ENCODE results near the gene ADGRG7.
"Not testable (repeated sequence)": the region's sequence is repeated elsewhere in the genome, so short reads cannot be mapped to it uniquely, and the experiment has no call there.

Gene ADGRG7

DNA sequence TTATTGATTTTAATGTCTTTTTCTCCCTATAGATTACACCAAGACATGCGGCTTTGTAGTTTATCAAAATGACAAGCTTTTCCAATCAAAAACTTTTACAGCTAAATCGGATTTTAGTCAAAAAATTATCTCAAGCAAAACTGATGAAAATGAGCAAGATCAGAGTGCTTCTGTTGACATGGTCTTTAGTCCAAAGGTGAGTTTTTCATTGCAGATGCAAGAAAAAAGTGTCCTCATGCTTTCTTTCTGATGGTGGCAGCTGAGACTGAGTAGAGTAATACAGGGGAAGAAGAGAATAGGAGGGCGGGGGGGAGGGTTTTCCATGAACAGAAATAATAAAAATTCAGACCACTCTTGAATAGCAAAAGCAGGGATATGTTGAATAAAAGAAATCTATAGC lies 36.5 kb downstream of the ADGRG7 start:
- no peak for DNase-seq (ENCODE audit: low read depth, low spot score)

DNA sequence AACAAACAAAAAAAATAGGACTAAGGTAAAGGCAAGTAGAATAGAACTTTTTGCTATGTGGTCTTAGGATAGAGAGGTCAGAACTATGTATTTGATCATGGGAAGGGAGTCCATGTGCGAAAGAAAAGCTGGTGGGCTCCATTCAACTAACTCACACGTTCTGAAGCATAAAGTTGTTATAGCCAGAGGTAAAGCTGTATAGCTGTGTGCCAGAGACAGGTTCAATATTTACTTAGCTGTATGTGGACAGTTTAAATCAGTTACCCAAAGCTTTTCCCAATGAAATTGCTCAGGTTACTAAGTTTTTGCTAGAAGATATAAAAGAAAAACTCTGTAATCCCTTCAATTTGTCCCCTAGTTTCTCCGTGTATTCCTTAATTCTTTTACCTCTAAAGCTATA lies 37.8 kb downstream of the ADGRG7 start:
- DNase-seq (ENCODE audit: low read depth, low spot score), result no peak

DNA sequence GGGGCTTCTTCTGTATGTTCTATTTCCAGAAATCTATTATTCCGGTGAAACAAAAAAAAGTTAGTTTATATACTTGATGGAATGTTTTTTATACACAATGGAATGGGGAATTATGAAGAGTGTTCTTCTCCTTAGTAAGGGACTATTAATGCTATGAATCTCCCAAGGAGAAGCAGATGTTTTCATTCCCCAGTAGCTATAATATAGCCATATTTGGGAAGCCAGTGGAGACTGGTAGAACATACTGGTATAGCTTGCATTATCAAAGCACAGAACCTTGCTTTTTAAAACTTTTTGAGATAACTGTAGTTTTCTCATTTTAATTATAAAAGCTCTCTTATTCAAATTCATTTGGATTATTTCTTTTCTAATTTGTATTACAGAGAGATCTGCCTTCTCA lies 38.3 kb downstream of the ADGRG7 start:
- DNase-seq (ENCODE audit: low read depth, low spot score), result no peak

DNA sequence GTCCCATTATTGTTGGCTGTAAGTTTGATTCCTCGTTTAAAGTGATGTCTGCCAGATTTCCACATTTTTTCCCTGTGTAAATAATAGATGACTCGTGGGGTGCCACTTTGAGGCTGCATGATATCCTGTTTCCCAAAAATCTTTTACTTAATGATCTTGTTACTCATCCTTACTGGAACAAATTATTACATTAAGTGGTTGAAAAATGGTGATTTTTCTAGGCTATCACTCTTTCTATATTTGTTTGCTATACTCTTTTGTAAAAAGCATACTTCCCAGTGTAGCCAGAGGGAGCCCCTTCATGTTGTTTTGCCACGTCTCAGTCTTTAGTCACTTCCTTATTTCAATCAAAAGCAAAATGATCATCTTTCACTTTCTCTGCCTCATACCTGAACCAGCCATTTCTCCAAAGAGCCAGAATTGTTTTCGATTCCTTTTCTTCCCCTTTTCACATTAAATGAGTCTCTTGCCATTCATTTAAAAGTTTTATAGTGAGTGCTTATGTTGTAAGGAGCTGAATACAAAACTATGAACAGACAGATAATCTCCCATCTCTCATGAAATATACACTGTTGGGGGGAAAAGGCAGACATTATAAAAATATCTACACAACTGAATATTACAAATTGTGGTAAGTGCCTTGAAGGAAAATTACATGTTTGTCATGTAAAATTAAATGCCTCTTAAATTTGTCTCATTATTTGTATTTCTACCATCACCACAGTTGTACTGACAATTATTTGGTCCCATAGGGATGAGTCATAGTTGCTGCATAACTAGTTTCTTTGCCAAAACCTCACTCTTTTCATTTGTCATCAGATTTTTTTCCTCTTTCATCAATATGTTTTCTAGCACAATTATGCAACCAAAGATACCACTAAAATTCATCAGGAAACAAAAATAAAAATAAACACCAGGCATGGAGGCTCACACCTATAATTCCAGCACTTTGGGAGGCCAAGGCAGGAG lies 41.5 kb downstream of the ADGRG7 start:
- DNase-seq (ENCODE audit: low read depth, low spot score), result peak; percentile 45

DNA sequence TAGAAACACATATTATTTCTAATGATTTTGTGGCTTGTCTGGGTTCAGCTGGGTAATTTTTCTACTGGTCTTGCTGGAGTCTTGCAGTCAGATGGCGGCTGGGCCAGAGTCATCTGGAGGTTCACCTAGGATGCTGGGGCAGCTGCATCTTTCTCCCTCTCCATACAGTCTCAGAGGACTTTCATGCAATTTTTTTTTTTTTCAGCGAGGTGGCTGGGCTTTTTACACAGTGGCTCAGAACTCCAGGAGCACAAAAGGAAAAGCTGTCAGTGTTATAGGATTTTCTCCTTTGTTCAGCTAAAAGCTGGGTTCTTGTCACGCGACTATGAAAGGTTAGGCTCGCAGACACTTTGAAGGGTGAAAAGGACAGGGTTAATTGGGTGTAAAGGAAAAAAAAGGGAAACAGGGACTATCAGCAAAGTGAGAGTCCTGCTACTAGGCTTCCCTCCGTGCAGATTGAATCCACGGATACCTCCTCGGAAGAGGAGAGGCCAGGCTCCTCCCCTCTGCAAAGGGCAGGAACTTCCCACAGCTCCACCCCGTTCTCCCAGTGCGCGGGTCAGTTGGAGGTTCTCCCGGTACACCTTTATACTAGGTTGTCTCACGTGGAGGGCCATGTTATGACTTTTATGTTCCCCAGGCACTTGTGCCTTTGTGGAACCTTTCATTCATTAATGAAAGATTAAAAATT lies 44.3 kb downstream of the ADGRG7 start:
- DNase-seq (ENCODE audit: low read depth, low spot score), result no peak

DNA sequence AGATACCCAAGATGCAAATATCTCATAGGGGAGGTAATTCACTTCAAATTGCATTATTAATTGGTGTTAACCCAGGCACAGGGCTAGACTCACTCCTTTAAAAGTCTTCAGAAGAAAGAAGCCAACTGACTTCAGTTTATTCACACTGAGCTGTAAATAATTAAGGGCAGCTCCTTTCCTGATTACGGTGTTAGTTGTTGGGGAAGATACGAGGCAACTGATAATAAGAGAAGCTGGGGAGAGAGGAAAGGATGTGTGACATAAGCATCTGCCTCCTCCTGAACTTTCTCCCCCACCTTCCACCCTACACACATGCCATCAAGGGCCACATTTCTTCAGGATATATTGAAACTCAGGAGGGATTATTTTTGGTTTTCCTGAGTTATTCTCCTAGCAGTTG lies 47.5 kb downstream of the ADGRG7 start:
- DNase-seq (ENCODE audit: low read depth, low spot score), result no peak

DNA sequence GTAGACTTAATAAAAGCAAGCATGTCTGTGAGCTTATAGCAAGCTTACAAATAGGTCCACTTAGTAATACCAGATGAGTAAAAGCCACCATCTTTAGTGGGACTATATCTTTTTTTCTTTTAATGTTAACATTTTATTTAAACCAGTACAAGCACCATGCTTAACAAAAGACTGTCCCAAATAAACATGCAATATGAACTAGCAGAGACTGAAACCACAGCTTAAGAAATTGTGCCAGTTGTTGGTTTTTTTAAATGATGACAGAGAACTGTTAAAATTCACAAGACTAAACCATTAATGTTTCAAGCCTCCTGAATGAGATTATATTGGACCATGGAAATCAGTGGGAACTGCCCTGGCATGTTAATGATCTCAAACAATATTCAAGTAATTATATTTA lies 51.9 kb downstream of the ADGRG7 start:
- not testable (repeated sequence) for DNase-seq (ENCODE audit: low read depth, low spot score)

DNA sequence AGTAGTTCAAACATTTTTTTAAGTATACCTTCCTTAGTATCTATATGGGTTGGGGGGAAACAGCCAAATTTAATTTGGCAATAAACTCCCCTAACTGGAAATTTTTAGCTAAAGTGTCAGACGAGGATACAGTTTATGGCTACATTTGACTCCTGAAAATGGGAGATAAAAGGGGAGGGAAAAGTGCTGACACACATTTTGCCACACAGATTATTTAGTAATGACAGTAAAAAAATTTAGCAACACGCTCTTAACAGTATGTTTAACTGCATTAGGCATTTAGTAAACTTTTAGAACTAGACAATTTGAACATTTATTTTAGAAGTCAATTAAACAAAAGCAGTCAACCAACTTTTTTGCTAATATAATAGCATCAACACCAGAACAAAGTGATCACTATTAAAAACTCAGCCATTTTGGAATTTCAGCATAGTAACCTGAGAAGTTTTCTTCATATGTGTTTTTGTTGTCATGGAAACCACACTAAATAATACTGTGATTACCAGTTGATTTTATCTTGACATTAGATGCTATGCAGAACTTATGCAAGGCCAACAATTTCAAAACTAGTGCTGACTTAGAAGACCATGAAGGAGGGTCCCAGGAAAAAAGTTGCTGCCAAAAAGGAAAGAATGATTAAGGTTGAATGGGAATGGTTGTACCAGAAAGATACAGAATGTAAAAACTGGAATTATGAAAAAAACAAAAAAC lies 52.9 kb downstream of the ADGRG7 start:
- no peak for DNase-seq (ENCODE audit: low read depth, low spot score)

DNA sequence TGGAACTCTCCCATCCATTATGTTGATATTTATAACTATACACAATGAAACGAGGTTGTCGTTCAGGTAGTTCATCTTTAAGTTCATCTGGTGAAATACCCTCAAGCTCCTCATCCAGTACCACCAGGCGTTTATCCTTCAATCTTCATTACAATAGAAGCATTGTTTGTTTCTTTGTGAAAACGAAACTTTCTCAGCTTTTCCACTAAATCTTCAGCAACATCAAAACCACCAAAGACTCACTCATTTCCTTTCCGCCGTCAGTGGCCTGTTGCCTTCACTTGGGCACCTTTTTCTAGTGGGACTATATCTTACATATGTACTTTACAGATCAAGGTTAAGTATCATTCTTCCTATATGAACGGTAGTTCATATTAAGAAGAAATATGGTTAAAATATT lies 55.8 kb downstream of the ADGRG7 start:
- DNase-seq (ENCODE audit: low read depth, low spot score), result no peak

DNA sequence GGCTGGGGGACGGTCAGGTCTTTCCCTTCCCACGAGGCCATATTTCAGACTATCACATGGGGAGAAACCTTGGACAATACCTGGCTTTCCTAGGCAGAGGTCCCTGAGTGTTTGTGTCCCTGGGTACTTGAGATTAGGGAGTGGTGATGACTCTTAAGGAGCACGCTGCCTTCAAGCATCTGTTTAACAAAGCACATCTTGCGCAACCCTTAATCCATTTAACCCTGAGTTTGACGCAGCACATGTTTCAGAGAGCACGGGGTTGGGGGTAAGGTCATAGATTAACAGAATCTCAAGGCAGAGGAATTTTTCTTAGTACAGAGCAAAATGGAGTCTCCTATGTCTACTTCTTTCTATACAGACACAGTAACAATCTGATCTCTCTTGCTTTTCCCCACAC lies 57.3 kb downstream of the ADGRG7 start:
- DNase-seq (ENCODE audit: low read depth, low spot score), result not testable (repeated sequence)

DNA sequence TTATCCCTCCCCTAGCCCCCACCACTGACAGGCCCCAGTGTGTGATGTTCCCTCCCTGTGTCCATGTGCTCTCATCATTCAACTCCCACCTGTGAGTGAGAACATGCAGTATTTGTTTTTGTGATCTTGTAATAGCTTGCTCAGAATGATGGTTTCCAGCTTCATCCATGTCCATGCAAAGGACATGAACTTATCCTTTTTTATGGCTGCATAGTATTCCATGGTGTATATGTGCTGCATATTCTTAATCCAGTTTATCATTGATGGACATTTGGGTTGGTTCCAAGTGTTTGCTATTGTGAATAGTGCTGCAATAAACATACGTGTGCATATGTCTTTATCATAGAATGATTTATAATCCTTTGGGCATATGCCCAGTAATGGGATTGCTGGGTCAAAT lies 57.9 kb downstream of the ADGRG7 start:
- not testable (repeated sequence) for DNase-seq (ENCODE audit: low read depth, low spot score)

DNA sequence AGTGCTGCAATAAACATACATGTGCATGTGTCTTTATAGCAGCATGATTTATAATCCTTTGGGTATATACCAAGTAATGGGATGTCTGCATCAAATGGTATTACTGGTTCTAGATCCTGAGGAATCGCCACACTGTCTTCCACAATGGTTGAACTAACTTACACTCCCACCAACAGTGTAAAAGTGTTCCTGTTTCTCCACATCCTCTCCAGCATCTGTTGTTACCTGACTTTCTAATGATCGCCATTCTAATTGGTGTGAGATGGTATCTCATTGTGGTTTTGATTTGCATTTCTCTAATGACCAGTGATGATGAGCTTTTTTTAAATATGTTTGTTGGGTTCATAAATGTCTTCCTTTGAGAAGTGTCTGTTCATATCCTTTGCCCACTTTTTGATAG lies 61.6 kb downstream of the ADGRG7 start:
- not testable (repeated sequence) for DNase-seq (ENCODE audit: low read depth, low spot score)

DNA sequence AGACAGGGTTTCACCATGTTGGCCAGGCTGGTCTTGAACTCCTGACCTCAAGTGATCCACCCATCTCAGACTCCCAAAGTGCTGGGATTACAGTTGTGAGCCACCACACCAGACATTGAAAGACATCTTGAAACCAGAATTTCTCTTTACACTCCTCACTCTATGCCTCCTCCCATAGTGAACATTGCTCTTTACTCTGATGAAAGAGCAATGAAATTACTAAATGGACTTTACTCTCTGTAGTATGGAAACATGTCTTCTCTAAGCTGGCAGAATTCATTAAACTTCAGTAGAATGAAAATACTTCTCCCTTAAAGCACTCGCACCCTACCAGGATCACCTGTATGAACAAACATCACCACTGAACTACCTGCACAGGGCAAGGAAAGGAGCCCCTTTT lies 72.1 kb downstream of the ADGRG7 start:
- no peak for DNase-seq (ENCODE audit: low read depth, low spot score)

DNA sequence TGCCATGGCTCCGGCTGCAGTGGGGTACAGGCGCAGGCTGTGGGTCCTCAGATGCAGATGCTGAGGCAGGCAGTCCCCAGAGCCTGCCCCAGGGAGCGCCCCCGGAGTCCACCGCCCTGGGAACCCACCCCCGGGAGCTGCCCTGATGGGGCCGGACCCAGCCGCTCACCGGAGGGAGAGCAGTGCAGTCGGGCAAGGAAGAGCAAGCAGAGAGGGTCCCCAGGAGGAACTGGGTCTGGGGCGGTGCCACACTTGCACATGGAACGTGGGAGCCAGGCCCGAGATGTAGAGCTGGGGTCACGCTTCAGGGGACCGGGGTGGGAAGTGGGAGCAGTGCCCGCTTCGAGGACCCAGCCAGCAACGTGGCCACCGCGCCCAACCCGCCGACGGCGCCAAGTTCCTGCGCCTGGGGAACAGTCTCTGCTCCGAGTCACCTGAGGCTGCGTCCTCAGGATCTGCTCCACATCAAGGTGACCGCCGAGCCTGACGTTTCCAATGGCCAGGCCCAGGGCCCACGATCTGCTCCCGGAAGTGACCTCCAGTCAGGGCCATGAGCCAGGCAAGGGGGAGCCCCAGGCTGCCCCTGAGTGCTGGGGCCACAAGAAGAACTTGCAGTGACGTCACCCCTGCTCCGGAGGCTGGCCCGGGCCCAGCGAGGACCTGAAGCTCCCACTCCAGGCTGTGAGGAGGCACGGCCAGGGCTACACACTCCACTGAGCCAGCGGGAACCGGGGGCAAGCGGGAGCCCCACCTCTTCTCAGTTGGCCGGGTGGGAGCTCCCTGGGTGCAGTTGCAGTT lies 72.9 kb downstream of the ADGRG7 start:
- DNase-seq (ENCODE audit: low read depth, low spot score), result no peak

DNA sequence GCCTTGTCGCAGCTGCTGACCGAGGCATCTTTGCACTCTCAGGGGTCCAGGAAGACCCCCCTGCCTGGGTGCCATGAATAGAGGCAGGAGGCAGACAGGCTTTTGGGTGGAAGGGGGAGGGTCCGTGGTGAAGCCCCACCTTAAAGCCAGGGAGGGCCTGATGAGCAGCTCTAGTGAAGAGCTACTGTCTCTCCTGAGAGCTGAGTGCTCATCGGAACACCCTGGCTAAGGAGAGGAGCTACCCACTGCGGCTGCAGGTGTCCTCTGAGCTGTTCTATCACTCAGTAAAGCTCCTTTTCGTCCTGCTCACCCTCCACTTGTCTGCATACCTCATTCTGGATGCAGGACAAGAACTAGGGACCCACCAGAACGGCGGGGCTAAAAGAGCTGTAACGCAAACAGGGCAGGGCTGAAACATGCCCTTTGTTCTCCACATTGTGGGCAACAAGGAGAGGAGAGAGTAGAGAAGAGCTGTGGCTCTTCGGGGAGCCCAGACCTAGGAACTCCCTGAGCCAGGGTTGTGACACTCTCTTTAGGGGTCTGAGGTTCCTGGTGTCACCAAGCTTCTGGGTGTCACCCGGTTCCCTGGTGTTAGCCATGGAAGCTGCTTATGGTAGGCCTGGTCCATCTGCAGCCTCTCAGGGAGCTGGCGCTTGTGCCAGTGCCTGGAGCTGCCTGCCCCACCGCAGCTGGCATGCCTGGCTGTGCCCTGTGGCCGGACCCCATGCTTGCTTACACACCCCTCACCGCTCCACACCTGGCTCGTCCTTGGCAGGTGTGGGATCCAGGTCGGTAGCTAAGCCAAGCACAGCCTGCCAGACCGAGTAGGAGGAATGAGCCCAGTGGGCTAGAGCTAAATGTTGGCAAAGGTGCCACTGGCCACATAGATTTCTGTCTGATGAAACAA lies 73.7 kb downstream of the ADGRG7 start:
- no peak for DNase-seq (ENCODE audit: low read depth, low spot score)

DNA sequence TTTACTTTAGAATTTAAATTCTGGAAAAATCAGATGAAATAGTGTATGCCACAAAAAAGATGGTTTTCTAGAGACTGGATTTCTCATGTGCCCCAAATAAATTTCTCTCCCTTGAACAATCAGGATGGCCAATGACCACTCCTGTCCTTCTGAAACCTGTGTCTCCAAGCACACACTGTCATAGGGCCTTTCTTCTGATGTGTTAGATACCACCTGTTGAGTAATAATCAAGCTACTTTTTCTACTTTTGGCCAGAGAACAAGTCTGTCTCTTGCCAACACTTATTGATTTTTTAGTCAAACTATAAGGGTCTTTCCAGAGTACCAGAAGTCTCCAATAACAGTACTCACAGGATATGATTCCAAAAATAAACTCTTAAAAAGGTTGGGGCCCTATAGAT lies 83.8 kb downstream of the ADGRG7 start:
- DNase-seq (ENCODE audit: low read depth, low spot score), result no peak

DNA sequence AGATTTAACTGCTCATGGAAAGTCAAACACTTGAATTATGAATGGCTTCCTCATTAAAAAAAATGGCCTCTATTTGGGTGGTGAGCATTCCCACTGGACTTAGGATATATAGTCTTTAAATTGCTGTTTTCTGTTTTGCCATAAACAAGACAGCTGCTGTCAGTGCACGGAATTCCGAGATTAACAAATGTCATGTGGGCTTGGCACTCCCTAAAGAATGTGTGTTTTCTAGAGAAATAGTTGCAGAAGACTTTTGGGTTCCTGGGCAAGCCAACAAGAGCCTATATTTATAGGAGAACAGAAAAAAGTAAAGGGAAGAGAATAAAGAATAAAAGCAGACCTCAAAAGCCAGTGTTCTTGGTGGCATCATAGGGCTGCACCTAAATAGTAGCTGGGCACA lies 86.3 kb downstream of the ADGRG7 start:
- no peak for DNase-seq (ENCODE audit: low read depth, low spot score)

DNA sequence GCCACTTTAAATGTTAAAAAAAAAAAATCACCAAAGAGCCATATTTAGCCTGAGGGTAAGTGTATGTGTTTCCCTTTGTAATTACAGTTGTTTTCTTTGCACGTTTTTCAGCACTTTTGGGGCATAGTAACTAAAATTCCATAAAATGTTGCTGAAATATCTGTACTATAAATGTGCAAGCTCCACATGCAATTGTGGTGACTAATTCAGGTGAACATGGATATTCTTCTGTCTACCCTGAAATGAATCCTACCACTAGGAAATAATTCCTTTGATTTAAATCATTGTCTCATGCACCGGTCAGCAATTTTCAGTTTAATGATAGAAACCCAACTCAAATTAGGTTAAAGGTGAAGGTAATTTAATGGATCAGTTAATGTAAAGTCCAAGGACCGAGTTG lies 86.8 kb downstream of the ADGRG7 start:
- DNase-seq (ENCODE audit: low read depth, low spot score), result no peak

DNA sequence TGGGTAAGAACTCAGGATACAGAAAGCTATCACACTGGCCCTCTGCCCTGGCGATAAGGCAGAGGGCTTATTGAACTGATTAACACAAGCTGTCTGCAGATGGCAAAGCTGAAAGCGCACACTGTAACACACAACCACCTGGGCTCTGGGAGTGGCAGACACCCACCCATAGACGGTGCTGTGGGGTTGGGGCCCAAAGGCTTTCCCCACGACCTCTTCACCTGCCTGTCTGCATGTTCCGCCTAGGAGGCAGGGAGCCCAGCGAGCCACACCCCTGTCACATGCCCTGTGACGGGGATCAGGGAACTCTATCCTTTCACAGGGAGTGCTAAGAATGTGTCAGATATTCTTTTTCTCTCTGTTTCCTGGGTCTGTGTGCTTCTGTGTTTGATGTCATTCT lies 87.8 kb downstream of the ADGRG7 start:
- no peak for DNase-seq (ENCODE audit: low read depth, low spot score)

DNA sequence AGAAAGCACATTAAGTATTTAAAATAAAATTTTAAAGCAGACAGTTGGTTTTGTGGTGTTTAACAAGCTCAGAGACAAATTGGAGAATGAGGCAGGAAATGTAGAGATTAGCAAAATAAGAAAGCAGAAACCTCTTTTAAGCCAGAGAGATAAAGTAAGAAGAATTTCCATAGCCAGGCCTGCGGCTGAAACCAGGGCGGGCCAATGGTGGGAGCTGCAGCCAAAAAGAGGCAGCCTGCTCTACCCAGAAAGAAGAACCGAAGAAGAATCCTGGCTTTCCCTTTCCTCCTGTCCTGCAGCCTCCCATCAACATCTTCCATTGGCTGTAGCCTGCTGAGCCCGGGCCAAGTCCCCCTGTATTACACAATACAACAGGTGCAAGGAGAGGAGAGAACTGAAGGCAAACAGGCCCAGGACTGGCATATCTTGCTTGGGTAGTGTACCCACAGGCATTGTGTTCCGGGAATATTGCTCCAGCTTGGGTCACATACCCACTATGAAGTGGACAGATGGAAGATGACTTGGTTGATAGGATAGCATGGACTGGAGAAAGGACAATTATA lies 88.4 kb downstream of the ADGRG7 start:
- no peak for DNase-seq (ENCODE audit: low read depth, low spot score)
